ENCODE data around the gene NDUFV1. TPM values are rescaled to one million over a fixed set of nuclear protein-coding genes. Genes with fewer than 3 reads are reported as not detected.
"Not testable (repeated sequence)": the region's sequence is repeated elsewhere in the genome, so short reads cannot be mapped to it uniquely, and the experiment has no call there.

The NDUFV1 gene
- 486 TPM for total RNA-seq
- long read RNA-seq, transcript NDUFV1-201 (10 exons, 1,596 nt): major isoform, 514 of 735 reads
- long read RNA-seq, transcript NDUFV1-216 (10 exons, 1,503 nt): minor isoform, 12 of 735 reads
- long read RNA-seq, partial matches to known transcripts: 177 of 735 reads
- long read RNA-seq, other reads (novel, unspliced or antisense): 25 of 735 reads

DNA sequence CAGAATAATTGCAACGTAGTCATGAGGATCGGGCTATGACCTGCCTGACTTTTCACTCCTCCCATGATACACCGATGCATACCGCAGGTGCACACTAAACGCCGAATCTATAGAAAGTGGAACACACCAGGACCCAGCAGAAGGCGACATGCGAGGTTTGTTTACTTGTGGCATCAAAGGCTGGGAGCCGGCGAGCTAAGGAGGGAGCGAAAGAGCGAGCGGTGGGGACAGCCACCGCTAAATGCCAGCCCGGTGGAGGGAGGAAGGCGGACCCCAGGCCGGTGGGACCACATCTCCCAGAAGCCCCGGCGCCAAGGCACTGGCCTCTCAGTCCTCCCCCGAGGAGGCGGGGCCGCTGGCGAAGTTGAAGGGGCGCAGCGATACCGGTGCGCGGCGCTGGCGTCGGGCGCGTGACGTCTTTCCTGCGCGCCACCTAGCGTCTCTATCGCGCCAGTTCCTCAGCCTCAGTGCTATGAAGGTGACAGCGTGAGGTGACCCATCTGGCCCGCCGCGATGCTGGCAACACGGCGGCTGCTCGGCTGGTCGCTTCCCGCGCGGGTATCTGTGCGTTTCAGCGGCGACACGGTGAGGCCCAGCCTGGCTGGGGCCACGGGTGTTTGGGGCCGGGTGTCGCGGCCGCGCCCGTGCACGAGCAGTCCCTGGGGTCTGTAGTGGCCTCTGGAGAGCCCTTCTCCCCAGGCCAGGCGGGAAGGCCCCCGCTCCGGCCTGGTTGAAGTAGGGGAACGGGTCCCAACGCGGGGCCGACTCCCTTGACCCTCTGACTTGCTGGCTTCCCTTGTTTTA lies at the start of gene NDUFV1:
TSS of gene NDUFV1 (plus strand) at position 445 of the 804 bp plus-strand sequence. CDS start at position 514, 69 bp downstream.
- peak; percentile 98 for DNase-seq (ENCODE audit: low spot score)
- intact Hi-C loops (cut with DNase I): loop anchor here (1.0 kb wide), 1 partner anchor 22 kb away; no protein-coding TSS in a partner anchor

DNA sequence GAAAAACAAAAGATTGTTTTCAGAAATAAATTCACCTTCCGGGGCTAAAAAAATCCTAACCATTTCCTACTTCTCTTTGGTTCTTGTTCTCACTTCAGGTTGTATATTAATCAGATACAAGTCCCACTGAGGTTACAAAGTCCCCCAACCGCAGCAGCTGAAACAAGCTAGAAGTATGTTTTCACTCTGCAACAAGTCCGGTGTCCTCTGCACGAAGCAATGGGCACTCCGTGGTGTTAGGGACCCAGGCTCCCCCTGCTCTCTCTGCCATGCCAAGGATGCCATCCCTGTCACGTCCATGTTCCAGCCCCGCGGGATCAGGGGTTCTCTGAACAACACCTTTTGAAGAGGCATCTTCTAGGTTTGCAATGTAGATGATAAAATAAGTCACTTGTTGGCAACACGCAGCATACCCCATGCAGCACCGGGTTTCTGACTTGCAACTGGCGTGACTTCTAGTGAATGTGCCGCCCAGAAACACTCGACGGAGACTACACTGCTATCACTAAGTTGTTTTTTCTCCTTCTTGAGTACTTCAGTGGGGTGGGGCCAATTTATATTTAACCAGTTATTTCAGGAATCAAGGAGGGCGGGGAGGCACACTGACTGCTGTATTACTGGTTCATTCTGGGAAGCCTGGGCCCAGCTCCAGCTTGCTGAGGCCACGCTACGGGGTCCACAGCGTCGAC lies 48.5 kb upstream of the NDUFV1 start:
- intact Hi-C loops (cut with DNase I): no loop called here
- peak; percentile 86 for DNase-seq (ENCODE audit: low spot score)

DNA sequence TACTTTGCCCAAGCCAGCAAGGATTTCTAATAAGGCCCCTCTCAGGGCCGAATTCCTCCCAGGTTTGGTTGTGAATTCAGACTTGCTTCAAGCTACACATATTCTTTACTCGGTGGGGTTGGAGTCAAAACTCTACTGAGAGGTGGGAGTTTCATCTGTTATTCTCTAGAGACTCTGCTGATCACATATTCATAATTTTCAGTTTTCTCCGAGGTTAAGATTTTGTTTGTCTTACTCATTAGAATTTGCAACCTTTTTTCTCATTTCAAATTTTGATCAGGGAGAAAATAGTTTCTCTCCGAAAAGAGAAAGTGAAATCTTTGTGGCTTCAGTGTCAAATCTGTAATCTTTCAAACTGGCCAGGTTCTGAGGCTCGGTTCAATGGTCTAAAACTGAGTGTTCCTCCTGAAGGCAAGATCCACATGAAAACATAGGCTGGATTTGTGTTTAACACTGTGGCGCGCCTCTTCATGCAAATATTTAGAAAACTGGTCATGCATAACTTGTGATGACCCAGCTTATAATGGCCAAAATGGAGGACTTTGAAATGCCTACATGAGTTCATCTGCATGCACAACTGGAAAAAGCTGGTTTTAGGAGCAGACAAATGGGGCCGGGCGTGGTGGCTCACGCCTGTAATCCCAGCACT lies 44.6 kb upstream of the NDUFV1 start:
- DNase-seq (ENCODE audit: low spot score): no peak
- intact Hi-C loops (cut with DNase I): no loop called here

DNA sequence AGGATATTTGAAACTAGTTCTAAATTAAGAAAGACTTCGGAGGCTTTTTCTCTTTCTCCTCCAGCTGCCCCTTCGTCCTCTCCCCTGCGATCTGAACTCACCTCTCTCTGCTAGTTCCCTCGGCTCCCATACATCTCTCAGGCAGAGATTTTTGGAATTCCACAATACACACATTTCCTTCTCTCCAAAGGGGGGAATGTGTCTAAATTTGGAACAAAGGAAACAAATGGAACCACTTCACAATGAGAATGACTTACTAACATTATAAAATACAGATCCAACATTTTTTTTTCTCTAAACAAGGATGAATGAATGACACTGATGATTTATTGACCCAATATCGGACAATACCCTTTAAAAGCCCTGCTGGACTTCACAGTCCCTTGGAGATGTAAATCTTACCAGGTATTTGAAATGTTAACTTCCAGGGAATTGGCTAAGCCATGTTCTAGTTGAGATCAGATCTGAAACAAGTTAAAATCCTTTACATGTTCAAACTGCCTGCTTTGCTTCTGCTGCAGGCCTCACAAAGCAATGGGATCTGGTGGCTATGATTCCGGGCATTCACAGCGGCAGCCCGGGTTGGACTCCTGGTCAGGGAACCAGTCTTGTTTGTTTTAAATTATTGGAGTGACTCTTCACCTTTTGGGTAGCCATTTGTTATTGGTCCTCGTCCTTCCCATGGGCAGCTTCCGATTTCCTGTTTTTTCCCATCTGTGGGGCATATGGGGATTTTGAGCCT lies 43.6 kb upstream of the NDUFV1 start:
- intact Hi-C loops (cut with DNase I): no loop called here
- DNase-seq (ENCODE audit: low spot score): no peak

DNA sequence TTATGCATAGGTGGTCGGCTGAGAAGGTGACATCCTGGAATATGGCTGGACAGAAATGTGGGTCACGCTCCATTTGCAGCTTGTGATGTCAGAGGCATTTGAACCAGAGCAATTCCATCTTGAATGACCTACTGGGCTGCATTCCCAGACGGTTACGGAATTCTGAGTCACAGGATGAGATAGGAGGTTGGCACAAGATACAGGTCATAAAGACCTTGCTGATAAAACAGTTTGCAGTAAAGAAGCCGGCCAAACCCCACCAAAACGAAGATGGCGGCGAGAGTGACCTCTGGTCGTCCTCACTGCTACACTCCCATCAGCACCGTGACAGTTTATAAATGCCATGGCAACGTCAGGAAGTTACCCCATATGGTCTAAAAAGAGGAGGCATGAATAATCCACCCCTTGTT lies 43.0 kb upstream of the NDUFV1 start:
- DNase-seq (ENCODE audit: low spot score); intact Hi-C loops (cut with DNase I): not testable (repeated sequence)

DNA sequence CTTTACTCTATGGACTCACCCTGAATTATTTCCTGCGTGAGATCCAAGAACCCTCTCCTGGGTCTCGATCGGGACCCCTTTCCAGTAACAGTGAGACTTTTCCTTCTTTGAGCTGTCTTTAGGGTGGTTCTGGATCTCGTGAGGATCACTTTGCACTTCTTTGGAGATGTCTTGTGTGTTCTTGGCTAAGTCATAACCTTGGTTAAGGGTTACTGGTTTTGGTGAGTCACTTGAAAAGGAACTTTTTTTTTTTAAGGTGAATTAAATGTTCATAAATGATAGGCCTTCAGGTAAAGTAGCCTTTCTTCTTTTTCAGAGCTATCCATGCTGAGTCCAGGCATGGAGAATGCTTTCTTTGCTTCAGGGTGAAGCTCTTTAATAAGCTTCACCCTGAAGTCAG lies 42.5 kb upstream of the NDUFV1 start:
- intact Hi-C loops (cut with DNase I): no loop called here
- DNase-seq (ENCODE audit: low spot score): no peak

DNA sequence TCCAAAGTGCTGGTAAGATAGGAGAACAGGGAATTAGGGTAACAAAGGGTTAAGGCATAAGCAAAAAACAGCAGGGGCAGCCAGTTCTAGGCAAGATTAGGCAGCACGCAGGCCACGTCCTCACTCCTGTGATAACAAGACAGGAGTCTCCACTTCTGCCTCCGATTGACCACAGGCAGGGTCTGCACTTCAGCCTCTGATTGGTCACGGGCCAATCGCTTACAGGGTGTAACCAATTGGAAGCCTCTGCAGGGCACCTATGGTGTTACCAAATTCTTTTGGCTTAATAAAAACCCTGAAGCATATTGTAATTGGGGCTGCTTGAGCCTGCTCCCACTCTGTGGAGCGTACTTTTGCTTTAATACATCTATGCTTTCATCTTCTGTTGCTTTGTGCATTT lies 35.3 kb upstream of the NDUFV1 start:
- intact Hi-C loops (cut with DNase I): no loop called here

DNA sequence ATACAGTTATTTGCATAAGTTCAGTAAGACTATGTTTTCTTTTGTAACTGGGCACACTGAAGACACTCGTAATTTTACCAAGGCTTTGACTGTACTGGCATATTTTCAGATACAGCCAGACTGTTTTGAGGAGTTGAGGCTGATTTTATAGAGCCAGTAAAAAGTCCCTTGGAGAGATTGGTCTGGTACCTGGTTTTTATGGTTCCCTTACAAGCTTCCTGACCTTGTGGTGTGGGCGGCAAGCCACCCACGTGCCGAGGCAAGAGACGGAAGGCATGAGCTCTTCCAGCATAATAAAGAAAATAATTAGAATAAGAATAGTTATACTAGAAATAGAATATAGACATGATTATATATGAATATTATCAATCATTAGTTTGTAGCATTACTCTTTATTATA lies 34.4 kb upstream of the NDUFV1 start:
- intact Hi-C loops (cut with DNase I): no loop called here
- no peak for DNase-seq (ENCODE audit: low spot score)

More for the DNA sequence above, 35.3 kb upstream of the NDUFV1 start:
- no peak for DNase-seq (ENCODE audit: low spot score)

DNA sequence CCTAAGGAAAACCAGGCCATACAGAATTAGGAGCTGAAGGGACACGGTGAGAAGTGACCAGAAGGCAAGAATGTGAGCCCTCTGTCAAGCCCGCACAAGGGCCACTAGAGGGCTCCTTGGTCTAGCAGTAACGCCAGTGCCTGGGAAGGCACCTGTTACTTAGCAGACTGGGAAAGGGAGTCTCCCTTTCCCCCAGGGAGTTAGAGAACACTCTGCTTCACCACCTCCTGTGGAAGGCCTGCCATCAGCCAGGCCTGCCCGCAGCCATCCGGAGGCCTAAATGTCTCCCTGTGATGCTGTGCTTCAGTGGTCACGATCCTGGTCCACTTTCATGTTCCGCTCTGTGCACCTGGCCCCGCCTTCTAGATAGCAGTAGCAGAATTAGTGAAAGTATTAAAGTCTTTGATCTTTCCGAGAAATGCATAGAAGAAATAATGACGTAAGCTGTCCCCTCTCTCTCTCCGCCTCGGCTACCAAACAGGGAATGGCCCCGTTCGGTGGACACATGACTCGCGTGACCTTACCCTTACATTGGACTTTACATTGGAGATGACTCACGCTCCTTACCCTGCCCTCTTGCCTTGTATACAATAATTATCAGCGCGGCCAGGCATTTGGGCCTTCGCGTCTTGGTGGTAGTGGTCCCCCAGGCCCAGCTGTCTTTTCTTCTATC lies 33.9 kb upstream of the NDUFV1 start:
- no peak for DNase-seq (ENCODE audit: low spot score)
- intact Hi-C loops (cut with DNase I): no loop called here

DNA sequence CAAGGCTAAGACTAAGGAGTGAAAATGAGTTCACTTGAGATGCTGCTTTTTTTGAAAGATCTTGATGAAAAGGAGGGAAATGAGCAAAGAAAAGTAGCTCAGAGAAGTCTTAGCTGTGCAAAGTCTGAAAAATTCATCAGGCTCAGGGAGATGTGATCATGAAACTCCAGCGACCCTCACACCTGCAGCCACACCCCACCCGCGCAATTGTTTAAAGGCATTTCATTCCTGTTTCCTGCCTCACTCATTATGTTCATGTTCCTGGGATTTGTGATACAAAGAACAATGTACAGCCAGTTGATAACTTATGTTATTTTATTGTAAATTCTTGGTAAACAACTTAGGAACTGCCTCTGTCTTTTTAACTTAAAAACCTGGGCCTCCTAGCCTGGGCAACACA lies 31.8 kb upstream of the NDUFV1 start:
- no peak for DNase-seq (ENCODE audit: low spot score)
- intact Hi-C loops (cut with DNase I): no loop called here

DNA sequence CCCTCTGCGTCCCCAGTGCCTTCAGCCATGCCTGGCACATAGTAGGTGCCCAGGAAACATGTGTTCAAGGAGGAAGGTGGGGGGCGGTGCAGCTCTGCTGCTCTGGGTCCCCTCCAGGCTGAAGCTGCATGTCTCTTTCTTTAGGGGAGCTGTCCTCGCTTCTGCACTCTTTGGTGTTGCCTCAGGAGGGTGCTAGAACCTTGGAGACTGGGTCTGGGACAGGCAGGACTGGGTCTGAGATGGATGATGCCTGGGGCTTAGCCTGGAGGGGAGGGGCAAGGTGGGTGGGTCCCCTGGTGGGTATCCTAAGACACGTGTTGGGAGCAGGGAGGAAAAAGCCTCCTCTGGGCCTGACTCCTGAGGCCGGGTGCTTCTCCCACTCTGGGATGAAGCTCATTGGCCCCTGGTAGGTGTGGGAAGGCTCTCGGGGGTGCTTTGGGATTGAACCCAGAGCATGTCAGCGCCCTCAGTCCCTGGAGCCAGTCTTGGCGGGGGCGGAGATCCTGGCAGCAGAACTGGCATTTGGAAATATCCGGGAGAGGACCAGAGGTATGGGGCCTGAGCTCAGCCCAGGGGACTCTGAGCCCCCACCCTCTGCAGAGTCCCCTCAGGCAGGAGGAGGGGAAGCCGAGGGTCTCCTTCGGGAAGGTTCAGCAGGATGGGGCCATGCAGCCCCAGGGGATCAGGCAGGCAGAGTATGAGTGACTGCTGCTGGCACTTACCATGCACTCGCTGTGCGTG lies 29.8 kb upstream of the NDUFV1 start:
- intact Hi-C loops (cut with DNase I): no loop called here
- DNase-seq (ENCODE audit: low spot score): no peak

DNA sequence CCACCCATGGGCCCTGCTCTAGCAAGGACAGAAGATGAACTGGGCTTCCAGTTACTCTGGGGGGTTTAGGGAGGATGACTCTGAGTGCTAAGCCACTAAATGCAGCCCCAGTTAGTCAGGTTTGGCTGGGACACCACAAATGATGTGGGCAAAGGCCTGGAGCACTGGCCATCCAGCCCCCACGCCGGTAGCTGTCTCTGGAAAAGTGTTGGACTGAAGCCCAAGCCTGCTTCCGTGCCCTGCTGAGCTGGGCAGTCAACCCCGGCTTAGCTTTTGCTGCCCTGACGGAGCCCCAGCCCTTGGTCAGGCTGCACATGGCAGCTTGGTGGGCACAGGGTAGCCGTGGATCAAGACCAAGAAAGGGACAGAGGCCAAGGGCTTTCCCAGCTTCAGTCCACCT lies 28.8 kb upstream of the NDUFV1 start:
- DNase-seq (ENCODE audit: low spot score): no peak
- intact Hi-C loops (cut with DNase I): no loop called here

DNA sequence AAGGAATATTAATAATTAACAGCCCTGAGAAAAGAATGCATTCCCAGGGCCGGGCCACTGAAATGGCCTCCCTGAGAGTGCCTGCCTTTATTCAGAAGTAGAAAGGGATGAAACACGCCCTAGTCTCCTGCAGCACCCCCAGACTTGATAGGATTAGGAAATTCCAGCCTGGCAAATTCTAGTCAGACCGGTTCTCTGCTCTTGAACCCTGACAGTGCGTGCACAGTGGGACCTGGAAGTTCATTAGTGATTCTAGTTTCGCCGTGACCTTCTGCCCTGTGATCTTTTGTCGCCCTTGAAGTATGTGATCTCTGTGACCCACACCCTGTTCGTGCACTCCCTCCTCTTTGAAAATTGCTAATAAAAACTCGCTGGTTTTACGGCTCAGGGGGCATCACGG lies 25.3 kb upstream of the NDUFV1 start:
- intact Hi-C loops (cut with DNase I): loop anchor here (5.0 kb wide), 1 partner anchor 46 kb away; the partner anchor contains the start of gene NUDT8
- no peak for DNase-seq (ENCODE audit: low spot score)

DNA sequence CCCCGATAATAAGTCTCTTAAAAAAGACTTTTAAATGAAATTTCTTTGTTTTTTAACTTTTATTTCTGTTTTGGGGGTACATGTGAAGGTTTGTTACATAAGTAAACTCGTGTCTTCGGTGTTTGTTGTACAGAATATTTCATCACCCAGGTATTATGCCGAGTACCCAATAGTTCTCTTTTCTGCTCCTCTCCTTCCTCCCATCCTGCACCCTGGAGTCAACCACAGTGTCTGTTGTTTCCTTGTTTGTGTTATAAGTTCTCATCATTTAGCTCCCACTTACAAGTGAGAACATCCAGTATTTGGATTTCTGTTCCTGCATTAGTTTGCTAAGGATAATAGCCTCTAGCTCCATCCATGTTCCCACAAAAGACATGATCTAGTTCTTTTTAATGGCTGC lies 24.7 kb upstream of the NDUFV1 start:
- intact Hi-C loops (cut with DNase I): loop anchor here (2.0 to 5.0 kb wide), 2 partner anchors 45 to 73 kb away; partner anchors contain the start of genes CDK2AP2 and NUDT8

DNA sequence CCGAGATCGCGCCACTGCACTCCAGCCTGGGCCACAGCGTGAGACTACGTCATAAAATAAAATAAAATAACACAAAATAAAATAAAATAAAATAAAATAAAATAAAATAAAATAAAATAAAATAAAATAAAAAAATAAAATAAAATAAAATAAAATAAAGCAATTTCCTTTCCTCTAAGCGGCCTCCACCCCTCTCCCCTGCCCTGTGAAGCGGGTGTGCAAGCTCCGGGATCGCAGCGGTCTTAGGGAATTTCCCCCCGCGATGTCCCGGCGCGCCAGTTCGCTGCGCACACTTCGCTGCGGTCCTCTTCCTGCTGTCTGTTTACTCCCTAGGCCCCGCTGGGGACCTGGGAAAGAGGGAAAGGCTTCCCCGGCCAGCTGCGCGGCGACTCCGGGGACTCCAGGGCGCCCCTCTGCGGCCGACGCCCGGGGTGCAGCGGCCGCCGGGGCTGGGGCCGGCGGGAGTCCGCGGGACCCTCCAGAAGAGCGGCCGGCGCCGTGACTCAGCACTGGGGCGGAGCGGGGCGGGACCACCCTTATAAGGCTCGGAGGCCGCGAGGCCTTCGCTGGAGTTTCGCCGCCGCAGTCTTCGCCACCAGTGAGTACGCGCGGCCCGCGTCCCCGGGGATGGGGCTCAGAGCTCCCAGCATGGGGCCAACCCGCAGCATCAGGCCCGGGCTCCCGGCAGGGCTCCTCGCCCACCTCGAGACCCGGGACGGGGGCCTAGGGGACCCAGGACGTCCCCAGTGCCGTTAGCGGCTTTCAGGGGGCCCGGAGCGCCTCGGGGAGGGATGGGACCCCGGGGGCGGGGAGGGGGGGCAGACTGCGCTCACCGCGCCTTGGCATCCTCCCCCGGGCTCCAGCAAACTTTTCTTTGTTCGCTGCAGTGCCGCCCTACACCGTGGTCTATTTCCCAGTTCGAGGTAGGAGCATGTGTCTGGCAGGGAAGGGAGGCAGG lies 23.2 kb upstream of the NDUFV1 start, which contains the start of gene GSTP1:
TSS of gene GSTP1 (plus strand) at position 566 of the 958 bp plus-strand sequence. CDS start at position 598, 32 bp downstream.
- intact Hi-C loops (cut with DNase I): loop anchor here (1.0 to 5.0 kb wide), 3 partner anchors 23 to 75 kb away; partner anchors contain the start of genes CDK2AP2, NDUFV1 and NUDT8
- peak; percentile 95 for DNase-seq (ENCODE audit: low spot score)

More for the DNA sequence above, 24.7 kb upstream of the NDUFV1 start:
- no peak for DNase-seq (ENCODE audit: low spot score)

DNA sequence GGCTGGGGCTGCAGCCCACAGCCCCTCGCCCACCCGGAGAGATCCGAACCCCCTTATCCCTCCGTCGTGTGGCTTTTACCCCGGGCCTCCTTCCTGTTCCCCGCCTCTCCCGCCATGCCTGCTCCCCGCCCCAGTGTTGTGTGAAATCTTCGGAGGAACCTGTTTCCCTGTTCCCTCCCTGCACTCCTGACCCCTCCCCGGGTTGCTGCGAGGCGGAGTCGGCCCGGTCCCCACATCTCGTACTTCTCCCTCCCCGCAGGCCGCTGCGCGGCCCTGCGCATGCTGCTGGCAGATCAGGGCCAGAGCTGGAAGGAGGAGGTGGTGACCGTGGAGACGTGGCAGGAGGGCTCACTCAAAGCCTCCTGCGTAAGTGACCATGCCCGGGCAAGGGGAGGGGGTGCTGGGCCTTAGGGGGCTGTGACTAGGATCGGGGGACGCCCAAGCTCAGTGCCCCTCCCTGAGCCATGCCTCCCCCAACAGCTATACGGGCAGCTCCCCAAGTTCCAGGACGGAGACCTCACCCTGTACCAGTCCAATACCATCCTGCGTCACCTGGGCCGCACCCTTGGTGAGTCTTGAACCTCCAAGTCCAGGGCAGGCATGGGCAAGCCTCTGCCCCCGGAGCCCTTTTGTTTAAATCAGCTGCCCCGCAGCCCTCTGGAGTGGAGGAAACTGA lies 22.4 kb upstream of the NDUFV1 start:
- intact Hi-C loops (cut with DNase I): loop anchor here (1.0 to 5.0 kb wide), 2 partner anchors 22 to 43 kb away; partner anchors contain the start of genes NDUFV1 and NUDT8
- peak; percentile 87 for DNase-seq (ENCODE audit: low spot score)
